Measurements from ENCODE around the gene CRIM1. TPM values are rescaled to one million over a fixed set of nuclear protein-coding genes. Genes with fewer than 3 reads are reported as not detected.

The CRIM1 gene
- total RNA-seq, 1 experiment from 2014 or later, result 292 TPM

DNA sequence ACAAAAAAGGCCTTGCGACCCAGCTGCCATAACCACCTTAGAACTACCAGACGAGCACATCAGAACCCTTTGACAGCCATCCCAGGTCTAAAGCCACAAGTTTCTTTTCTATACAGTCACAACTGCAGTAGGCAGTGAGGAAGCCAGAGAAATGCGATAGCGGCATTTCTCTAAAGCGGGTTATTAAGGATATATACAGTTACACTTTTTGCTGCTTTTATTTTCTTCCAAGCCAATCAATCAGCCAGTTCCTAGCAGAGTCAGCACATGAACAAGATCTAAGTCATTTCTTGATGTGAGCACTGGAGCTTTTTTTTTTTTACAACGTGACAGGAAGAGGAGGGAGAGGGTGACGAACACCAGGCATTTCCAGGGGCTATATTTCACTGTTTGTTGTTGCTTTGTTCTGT is 193.6 kb downstream of the CRIM1 start:
- H3K27me3 ChIP-seq (replicated peaks; ENCODE audit: control insufficient read depth, insufficient read depth, low read length), result no peaks in the 10 kb centered on the region
- no peaks in the 10 kb centered on the region for H3K9me3 ChIP-seq
- H3K4me3 ChIP-seq (ENCODE audit: low read depth, low read length), result no peak overlapping the region
- Mint-ChIP-seq H3K36me3 (ENCODE audit: insufficient read depth, unreplicated experiment) (peaks cover 100% of the 10 kb centered on the region), H3K9me3 (ENCODE audit: unreplicated experiment) (no peaks in the 10 kb centered on the region), H3K27ac (ENCODE audit: unreplicated experiment) (peak overlapping the region; percentile 73), H3K4me3 (ENCODE audit: unreplicated experiment) (no peak overlapping the region), H3K27me3 (ENCODE audit: insufficient read depth, unreplicated experiment) (no peaks in the 10 kb centered on the region), H3K4me1 (ENCODE audit: low read depth, unreplicated experiment) (peaks cover 6% of the 10 kb centered on the region)
- POLR2A ChIA-PET, result no interaction called here
- TSS peak; percentile 42 for BruUV-seq (replicated peaks)
- TF ChIP-seq, protein P1, sequence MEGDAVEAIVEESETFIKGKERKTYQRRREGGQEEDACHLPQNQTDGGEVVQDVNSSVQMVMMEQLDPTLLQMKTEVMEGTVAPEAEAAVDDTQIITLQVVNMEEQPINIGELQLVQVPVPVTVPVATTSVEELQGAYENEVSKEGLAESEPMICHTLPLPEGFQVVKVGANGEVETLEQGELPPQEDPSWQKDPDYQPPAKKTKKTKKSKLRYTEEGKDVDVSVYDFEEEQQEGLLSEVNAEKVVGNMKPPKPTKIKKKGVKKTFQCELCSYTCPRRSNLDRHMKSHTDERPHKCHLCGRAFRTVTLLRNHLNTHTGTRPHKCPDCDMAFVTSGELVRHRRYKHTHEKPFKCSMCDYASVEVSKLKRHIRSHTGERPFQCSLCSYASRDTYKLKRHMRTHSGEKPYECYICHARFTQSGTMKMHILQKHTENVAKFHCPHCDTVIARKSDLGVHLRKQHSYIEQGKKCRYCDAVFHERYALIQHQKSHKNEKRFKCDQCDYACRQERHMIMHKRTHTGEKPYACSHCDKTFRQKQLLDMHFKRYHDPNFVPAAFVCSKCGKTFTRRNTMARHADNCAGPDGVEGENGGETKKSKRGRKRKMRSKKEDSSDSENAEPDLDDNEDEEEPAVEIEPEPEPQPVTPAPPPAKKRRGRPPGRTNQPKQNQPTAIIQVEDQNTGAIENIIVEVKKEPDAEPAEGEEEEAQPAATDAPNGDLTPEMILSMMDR (IDR thresholded peaks at IDR 0.05; ENCODE audit: insufficient read depth in 1 of 2, low read depth in 1 of 2, low read length in 1 of 2, severe bottlenecking in 1 of 2, unreplicated experiment in 1 of 2), result no peak
- H3K4me1 ChIP-seq, result peaks cover 8% of the 10 kb centered on the region; the same call in 1 of the 2 replicates
- intact Hi-C loops (cut with micrococcal nuclease; ENCODE audit: unreplicated experiment), result no loop called here
- CTCF ChIA-PET, result no interaction called here
- no peak for DNase-seq
- peaks cover 6% of the 10 kb centered on the region for H3K36me3 ChIP-seq (ENCODE audit: control insufficient read depth, insufficient read depth, low read length)

GRCh38 chr2:36550006-36550405 is 194.4 kb downstream of the CRIM1 start:
- no TSS peak for BruUV-seq (replicated peaks)
- POLR2A ChIA-PET, result no interaction called here

GRCh38 chr2:36553683-36554082 is 198.1 kb downstream of the CRIM1 start:
- Mint-ChIP-seq H3K36me3 (ENCODE audit: insufficient read depth, unreplicated experiment) (peaks cover 99% of the 10 kb centered on the region), H3K4me3 (ENCODE audit: unreplicated experiment) (no peak overlapping the region), H3K27ac (ENCODE audit: unreplicated experiment) (peak overlapping the region; percentile 24), H3K4me1 (ENCODE audit: low read depth, unreplicated experiment) (peaks cover 11% of the 10 kb centered on the region), H3K9me3 (ENCODE audit: unreplicated experiment) (no peaks in the 10 kb centered on the region), H3K27me3 (ENCODE audit: insufficient read depth, unreplicated experiment) (no peaks in the 10 kb centered on the region)
- no peaks in the 10 kb centered on the region for H3K4me1 ChIP-seq
- ChIA-PET CTCF (no interaction called here), POLR2A (no interaction called here)
- H3K27me3 ChIP-seq (replicated peaks; ENCODE audit: control insufficient read depth, insufficient read depth, low read length), result no peaks in the 10 kb centered on the region
- H3K4me3 ChIP-seq (ENCODE audit: low read depth, low read length), result no peak overlapping the region
- H3K9me3 ChIP-seq, result no peaks in the 10 kb centered on the region
- H3K36me3 ChIP-seq (ENCODE audit: control insufficient read depth, insufficient read depth, low read length), result peaks cover 3% of the 10 kb centered on the region
- no TSS peak for BruUV-seq (replicated peaks)
- intact Hi-C loops (cut with micrococcal nuclease; ENCODE audit: unreplicated experiment), result no loop called here
- no peak for DNase-seq
- TF ChIP-seq, protein P1 (IDR thresholded peaks at IDR 0.05; ENCODE audit: insufficient read depth in 1 of 2, low read depth in 1 of 2, low read length in 1 of 2, severe bottlenecking in 1 of 2, unreplicated experiment in 1 of 2), result no peak

More at GRCh38 chr2:36550006-36550405, 194.4 kb downstream of the CRIM1 start:
- Histone ChIP-seq H3K9me3 (no peaks in the 10 kb centered on the region), H3K4me3 (ENCODE audit: low read depth, low read length) (no peak overlapping the region), H3K36me3 (ENCODE audit: control insufficient read depth, insufficient read depth, low read length) (peaks cover 6% of the 10 kb centered on the region), H3K27me3 (replicated peaks; ENCODE audit: control insufficient read depth, insufficient read depth, low read length) (no peaks in the 10 kb centered on the region), H3K4me1 (peaks cover 3% of the 10 kb centered on the region; the same call in 1 of the 2 replicates)
- CTCF ChIA-PET, result no interaction called here
- Mint-ChIP-seq H3K4me1 (ENCODE audit: low read depth, unreplicated experiment) (peaks cover 8% of the 10 kb centered on the region), H3K9me3 (ENCODE audit: unreplicated experiment) (no peaks in the 10 kb centered on the region), H3K27ac (ENCODE audit: unreplicated experiment) (no peak overlapping the region), H3K4me3 (ENCODE audit: unreplicated experiment) (no peak overlapping the region), H3K27me3 (ENCODE audit: insufficient read depth, unreplicated experiment) (no peaks in the 10 kb centered on the region), H3K36me3 (ENCODE audit: insufficient read depth, unreplicated experiment) (peaks cover 100% of the 10 kb centered on the region)
- no peak for DNase-seq
- TF ChIP-seq, protein P1 (IDR thresholded peaks at IDR 0.05; ENCODE audit: insufficient read depth in 1 of 2, low read depth in 1 of 2, low read length in 1 of 2, severe bottlenecking in 1 of 2, unreplicated experiment in 1 of 2), result no peak
- intact Hi-C loops (cut with micrococcal nuclease; ENCODE audit: unreplicated experiment), result no loop called here

Measured in Caco-2 (cell line).